ENCODE data around the gene VSX1.

VSX1 gene

DNA sequence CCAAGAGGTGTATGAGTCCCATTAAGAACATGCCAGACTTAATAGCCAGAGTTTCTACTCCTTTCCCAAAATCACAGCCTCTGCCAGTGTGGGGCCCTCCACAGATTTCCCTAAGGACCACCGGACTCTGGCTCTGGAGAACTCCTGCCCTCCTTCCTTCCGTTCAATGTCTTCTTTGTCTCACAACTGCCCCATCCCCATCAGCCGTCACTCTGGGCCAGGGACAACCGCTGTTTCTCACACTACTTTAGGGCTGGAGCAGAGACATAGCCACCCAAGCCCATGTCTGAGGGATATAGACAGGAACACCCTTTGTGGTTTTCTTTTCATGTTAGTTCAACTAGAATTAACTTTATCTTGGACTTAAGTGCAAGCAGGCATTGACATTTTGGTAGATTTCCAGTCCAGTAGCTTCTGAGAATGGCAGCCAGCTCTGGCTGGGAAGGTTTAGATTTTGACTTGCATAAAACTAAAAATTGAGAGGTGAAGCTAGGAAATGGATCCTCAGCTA lies 17.3 kb downstream of the VSX1 start:
- DNase-seq, result no peak

DNA sequence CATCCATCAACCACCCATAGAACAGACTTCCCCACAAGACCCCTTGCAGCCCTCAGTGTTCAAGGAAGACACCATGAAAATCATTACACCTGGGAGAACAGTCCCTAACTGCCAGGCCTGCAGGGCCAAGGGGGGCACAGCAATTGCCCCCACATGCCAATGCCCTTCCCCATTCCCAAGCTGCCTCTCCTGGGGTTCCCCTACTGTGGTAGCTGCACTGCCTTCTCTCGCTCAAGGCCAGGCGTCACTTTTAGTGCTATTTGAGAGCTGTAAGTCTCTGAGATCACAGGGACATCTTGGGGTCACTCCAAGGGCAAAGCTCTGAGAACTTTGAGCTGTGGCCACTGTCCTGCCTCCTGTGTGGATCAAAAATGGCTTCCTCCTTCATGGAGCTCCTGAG lies 18.0 kb downstream of the VSX1 start:
- DNase-seq, result no peak

DNA sequence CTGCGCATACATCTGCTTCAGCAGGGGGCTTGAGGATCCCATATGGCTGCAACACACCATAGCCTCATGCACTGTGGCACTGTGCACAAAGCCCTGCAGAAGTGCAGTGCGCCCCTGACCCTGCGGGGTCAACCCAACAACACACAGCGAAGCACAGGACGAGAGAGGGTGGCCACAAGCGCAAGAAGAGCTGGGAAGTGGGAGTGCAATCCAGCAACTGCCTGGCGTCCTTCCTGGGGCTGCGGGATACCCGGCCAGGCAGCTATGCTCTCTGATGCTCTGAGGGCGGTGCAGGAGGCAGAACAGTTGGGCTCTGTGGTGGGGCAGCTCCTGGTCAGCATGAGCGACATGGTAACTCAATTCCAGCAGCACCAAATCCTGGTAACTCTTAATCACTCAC lies 18.4 kb downstream of the VSX1 start:
- DNase-seq, result no peak

DNA sequence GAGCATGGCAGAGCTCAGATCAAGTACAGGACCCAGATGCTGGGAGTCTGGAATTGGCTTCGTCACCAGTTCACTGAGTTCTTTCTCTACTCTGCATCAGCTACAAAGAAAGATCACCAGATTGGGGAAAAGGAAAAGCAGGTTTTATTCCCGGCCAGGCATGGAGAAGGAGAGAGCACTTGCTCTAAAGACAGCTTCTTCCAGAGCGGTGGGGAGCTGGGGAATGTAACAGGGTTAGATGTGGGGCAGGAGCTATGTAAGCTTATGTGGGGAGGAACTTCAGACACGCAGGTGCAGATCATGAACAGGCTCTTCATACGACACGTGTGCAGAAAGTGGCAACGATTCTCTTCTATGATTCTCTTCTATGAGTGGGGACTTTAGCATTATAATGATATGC lies 19.1 kb downstream of the VSX1 start:
- DNase-seq, result no peak

DNA sequence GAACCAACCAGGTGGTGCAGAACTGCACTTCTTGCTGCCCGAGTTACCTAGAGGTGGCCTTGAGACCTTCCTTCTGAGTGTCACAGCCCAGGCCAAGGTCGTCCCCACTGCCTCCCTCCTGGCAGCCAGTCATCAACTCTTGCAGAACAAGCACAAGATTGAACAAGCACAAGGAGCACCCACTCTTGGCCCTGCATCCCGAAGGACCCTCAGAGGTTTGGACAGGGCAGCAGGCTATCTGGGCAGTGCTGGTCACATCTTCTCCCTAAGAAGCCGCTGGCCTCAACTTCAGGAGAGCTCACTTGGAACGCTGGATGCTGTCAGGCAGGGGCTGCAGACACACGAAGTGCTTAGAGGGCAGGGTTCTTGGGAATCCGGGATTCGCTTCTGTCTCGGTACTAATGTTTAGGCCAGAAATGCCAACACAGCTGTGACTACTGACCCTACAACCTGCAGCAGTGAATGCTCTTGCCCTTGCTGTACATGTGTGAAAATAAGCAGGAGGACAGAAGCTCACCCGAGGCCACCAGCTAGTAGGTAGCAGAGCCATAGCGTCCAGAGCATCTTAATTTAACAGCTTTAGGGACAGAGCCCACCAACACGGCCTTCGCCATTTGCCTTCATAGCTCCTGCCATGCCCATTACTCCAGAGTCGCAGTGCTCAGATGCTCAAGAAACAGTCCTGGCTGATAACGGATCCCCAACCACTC lies 20.0 kb downstream of the VSX1 start:
- DNase-seq, result no peak

DNA sequence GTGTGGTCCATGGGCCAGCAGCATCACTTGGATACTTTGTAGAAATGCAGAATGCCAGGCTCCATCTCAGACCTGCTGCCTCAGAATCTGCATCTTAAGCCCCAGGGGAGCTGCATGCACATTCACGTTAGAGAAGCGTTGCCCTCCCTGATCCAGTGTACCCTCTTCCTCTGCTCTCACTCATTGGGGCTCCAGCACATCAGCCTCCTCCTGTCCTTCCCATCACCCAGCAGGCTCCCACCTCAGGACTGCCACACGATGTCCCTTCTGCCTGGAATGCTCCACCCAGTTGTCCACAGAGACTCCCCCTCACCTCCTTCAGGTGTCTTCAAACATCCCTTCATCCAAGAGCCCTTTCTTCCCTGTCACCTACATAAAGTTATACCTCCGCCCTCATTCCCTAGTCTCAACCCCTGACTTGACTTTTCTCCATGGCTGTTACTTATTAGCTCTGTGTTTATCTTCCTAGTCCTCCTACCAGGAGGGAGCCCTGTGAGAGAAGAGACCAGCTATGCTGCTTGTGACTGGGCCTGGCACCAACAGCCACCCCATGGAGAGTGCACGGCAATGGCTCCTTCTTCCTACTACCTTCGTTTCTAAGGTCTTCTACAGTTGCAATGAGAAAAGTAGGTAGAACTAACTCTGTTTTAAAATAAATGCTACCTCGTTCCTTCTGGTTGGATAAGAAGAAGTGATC lies 20.7 kb downstream of the VSX1 start:
- no peak for DNase-seq

DNA sequence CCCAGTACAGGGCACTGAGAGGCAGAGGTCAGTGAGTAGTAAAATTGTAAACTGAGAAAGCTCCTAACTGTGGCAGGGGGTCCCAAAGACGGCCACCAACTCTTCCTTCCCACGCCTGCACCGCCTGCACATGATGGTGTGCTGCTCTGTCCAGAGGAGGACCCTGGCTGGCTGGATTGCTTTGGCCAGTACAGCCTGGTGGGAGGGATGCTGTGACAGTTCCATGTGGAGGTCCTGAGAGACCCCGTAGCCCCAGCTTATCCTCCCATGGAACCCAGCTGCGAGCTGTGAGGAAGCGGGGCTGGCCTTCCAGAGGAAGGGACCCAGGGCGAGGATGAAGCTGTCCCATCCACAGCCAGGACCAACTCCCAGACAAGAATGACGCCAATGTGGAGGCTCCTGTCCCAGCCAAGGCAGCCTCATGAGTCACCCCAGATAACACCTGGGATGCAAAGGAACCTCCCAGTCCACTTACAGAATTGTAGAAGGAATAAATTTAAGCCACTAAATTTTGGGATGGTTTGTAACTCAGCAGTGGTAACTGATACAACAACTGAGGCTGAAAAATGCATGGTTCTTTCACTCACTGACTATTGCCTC lies 22.0 kb downstream of the VSX1 start:
- DNase-seq, result no peak

DNA sequence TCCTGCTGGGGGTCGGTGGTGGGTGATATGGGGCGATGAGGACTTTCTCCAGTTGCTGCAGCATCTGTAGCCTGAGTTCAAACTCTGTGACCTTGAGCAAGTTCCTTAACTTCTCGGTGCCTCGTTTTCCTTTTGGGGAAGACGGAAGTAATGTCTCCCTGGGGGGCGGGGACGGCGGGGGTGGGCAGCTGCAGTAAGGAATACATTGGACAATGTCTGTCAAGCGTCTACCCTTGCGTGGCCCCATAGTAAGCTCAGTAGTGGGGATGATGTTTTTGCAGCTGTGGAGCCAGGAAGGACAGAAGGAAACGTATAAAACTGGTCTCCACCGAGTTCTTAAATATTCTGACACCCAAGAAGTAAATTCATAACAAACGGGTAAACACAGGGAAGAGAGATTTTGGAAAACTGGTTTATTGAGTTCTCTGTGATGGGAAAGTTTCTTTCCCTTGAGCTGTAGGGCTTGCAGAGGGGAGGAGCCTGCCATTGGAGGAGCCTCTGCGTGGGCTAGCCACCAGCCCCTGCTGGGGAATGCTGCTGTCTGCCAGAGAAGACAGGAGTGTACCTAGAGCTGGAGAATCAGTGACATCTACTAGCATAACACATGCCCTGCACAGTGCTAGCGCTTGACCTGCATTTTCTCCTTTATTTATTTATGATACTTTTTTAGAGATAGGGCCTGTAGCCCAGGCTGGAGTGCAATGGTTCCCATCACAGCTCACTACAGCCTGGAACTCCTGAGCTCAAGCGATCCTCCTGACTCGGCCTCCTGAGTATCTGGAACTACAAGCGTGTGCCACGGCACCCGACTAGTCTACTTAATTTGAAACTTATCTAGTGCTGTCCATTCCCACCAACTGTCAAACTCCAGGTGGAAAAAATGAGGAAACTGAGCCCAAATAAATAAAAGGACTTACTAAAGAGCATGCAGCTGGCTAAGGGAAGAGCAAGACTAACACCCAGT lies 22.8 kb downstream of the VSX1 start:
- DNase-seq, result no peak

DNA sequence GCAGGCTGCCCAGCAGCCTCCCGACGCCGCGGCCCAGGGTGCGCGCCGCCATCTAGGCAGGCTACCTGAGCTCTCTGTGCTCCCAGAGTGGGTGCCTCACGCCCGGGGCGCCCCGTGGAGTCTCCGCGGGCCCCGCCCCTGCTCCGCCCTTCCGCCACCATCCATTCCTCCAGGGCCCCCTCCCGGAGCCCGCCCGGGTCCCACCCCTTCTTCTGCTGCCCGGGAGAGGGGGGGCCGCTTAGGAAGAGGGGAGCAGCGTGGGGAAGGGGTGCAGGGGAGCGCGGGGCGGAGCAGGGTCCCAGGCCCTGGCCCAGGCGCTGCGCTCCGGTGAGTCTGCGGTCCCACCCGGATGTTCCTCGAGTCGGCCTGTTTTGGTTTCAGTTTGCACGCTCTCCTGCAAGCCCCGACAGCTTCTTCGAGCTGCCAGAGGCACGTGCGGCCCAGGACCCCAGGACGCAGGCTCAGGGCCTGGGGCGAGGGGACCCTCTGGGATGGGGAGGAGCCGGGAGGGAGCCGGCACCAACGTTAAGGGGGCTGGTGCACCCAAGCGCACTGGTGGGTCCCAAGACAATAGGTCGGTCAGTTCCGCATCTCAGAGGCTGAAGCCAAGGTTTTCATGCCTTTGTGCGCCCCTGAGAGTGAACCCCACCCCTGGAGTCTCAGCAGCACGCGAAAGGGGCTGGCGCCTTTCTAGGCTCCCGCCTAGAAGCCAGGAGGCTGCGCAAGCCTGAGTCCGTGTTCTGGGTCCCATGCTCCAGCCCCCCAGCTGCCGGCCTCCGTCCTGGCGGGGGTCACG lies 23.7 kb downstream of the VSX1 start, which contains the start of gene ACSS1:
TSS of gene ACSS1 (minus strand) at position 89 of the 796 bp plus-strand sequence. CDS start at position 52, 37 bp downstream.
- no peak for DNase-seq

DNA sequence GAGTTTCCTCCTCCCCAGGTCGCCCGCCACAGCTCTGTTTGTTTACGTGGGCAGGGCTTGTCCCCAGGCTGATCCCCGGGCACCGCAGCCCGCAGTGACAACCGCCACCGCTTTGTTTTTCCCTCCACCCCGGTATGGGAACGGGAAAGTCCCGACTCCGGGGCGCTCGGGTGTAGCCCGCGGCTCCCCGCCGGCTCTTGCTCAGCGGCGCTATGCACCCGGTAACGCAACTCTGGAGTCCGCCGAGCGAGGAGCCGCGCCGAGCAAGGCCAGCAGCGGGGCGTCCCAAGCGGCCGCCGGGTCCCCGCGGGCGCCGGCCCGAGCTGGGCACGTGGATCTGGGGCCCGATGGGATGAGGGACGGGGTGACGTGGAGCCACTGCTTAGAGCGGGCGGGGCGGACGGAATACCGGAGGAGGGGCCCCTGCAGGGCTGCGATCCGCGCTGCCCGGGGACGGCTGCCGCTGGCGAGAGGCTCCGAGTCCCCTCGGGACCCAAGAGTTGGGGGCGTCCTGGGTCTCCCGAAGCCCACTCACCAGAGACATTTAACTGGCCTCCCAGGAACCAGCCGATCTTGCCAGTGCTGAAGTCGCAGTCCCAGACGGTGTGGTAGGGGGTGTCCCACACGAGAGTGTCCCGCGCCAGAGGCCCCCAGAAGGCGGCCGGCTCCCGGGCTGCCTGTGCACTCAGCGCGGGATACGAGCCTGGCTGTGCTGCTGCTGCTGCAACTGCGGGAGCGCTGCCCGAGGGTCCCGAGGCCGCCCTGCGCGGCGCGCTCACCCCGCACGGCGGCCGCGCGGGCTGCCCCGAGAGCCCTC lies 24.5 kb downstream of the VSX1 start:
- no peak for DNase-seq

DNA sequence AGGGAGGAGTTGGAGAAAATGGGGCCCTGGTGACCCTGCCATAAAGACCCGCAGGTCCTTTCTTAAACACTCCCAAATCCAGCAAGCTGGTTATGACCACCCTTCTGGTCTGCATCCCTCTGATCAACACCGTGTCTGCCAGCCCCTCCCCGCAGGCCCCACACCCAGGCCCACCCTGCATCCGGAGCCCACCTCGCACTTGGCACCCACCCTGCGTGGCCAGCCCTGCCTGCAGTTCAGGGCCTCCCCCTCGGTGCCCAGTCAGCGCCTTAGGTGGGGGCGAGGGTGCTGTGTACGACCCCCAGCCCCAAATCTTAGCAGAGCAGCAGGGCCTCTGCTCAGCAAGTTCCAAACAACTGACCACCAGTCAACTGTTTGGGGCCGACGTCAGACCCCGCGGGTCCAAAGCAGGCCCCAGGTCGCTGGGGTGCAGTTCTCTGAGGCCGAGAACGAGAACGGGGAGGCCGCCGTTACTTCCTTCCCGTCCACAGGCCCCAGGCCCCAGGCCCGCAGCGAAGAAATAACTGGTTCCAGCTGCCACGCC lies 25.2 kb downstream of the VSX1 start:
- no peak for DNase-seq

DNA sequence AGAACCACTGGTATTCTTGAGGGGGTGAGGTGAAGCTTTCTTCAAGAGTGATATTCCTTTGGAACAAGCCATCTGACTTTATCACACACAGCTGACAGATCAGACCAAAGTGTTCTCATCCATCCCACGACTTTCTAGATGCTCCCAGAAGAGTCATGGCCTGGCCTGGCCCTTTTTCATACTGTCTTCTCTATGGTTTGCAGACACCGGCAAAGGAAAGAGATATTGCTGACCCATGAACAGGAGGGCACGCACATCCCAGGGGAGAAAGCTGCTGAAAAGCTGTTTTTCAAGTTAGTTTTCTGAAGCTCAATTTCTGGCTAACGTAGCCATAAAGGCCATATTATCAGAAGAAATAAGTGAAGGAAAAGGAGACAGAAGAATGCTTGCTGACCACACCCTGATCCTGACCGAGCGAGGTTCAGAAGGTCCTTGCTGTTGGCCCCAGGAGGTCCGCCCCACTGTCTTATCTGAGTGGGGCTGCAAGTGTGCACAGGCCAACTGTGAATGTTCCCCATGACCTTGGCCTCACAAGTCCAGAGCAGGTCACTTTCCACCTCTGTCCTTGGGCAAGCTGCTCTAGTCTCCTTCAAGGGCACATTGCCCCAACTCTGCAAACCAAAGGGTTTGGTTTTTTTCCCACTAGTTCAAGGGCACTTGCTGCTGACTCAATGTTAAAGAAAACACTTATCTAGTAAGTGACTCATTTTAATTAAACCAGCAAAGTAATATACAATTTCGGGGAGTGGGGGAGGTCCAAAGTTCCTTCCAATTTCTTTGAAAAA lies 26.0 kb downstream of the VSX1 start:
- no peak for DNase-seq

DNA sequence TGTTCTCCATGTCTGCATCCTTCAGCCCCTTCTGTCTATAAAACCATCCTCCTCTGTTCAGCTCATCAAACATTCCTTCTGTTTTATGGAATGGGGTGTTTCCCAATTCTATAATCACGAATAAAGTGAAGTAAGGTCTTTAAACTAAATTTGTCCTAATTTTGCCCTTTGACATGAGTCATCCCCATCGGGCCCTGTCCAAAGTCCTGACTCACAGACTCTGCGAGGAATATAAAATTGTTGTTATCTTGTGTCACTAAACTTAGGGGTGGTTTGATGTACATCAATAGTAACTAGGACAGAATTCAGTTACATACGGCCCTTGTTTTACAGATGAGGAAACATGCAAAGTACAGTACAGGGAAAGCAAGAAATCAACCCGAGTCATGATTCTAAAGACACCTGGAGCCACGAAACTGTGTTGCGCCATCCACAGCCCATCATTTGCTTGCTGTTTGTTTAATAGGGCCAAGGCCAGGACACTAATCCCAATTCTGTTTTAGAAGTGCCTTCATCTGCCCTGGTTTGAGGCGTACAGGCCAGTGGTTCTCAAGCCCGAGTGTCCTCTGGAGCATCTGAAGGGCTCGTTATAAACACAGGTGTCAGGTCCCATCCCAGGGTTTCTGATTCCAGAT lies 26.8 kb downstream of the VSX1 start:
- DNase-seq, result no peak

DNA sequence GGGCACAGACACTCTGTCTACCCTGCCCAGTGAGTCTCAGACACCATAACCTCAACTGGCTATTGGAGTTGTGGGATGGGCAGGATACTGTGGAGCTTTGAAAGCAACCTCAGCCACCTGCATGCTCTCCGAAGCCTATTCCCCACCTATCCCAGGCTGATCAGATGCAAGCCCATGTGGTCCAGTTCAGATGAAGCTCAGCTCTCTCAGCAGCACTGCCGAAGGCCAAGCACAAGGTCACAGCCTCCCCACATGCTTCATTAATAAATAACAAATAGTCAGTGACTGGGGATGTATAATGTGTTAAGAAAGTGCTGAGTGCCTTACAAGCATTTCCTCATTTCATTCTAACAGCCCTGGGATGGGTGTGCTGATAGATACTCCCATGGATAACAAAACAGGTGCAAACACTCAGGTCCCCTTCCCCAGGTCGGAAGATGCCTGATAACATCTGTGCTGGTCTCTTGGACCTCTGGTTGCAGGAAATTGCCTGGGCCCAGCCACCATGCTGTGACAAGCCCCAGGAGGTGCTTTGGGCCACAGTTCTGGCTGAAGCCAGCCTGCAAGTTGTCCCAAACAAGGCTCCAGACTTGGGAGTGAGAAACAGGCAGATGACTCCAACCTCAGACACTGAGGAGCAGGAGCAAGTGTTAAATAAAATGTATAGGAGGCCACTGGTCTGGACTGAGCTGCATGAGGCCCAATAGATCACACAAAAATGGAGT lies 27.7 kb downstream of the VSX1 start:
- DNase-seq, result no peak

DNA sequence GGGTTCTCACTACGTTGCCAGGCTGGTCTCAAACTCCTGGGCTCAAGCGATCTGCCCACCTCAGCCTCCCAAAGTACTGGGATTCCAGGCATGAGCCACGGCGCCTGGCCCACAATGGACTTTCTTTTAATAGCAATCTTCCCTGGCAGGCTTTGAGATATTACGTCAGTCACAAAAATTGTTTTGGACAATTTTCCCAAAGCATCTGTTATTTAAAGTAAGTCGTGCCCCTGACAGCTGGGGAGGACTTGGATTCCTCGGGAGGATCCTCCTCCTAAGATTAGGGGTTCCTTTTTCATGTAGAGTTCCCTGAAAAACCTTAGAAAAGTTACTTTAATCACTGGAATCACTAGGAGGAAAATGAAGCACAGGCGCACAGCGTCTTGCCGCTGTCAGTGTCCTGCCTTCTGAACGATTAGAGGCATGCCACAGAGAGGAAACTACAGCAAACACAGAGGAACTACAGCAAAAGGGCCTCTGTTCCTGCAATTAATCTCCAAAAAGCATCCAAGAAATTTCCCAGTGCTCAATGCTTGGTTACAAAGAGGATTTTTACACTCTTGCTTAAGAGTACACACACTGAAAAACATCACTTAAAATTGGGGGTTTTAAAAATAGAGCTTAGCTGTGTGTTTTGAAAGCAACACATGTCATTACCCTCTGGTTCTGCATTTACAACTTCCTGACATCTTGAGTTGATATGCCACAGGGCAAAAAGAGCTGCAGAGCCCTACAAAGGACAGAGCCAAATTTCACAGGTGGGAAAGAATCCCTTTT lies 28.5 kb downstream of the VSX1 start:
- DNase-seq, result no peak

DNA sequence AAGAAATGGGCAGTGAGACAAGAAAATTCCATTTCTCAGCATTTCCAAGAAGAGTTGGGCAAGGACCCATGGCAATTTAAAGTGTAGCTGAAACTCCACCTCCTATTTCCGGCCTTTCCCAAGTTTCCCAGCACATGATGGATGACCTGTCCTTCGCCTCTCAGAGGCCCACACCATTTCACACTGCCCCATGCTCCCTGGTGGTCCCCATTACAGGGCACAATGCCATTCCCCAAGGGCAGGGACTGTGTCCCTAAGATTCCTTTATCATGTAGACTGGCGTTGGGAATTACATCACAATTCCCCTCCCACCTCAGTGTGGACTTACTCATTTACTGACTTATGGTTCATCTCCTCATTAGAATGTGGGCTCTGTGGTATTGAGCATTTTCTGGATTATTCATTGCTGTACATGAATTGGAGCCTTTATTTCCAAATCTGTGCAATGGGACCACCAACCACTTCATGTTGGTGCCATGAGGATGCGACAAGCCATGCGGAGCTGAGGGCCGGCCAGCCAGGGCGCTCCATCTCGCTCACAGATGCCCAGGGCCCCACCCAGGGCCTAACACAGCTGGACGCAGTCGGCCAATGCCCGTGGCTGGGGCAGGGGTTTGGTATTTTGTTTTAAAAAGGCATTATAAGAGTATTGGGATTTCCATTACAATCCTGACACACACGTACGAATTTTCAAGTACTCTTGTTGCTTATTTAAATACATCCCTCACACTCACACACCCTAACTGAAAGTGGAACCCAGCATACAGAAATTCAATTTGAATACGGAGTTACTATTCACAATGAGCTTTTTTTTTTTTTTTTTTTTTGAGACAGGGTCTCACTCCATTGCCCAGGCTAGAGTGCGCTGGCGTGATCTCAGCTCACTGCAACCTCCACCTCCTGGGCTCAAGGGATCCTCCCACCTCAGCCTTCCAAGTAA lies 29.4 kb downstream of the VSX1 start:
- no peak for DNase-seq

All from SIG-M5 (cell line).